WTC11 (cell line): Measurements from ENCODE around the gene ZNF350. TPM values are rescaled to one million over a fixed set of nuclear protein-coding genes. Genes with fewer than 3 reads are reported as not detected.

Source experiments
- ATAC-seq: fragments of 200-7000 bp; cut with Tn5 transposase; 2 replicates; pipeline ENCODE4 v1.10.0; 2021; ENCODE audit warnings: mild to moderate bottlenecking, moderate library complexity
- CTCF ChIA-PET: fragments of 300-600 bp; sonication (Branson Sonifier 250); formaldehyde crosslinking; loops from one replicate; lab custom pipeline; 2021; ENCODE audit warnings: antibody characterized with exemption; lab: Charles Lee
- POLR2A ChIA-PET: fragments of 350-600 bp; sonication (Branson Sonifier 250); formaldehyde crosslinking; loops from one replicate; lab custom pipeline; 2021; ENCODE audit warnings: antibody characterized with exemption; lab: Charles Lee
- DNase-seq: peaks from one replicate; pipeline ENCODE4 v3.0.0; 2021; ENCODE audit warnings: low spot score
- H3K27ac Mint-ChIP-seq: 2 replicates; pipeline ENCODE4 v1.8.0; 2021; ENCODE audit warnings: mixed read lengths
- H3K27me3 Mint-ChIP-seq: 2 replicates; pipeline ENCODE4 v1.8.0; 2021; ENCODE audit warnings: low read depth, mild to moderate bottlenecking, moderate library complexity, mixed read lengths
- H3K36me3 Mint-ChIP-seq: 2 replicates; pipeline ENCODE4 v1.8.0; 2021; ENCODE audit warnings: mixed read lengths
- H3K4me1 Mint-ChIP-seq: 2 replicates; pipeline ENCODE4 v1.8.0; 2022; ENCODE audit warnings: mixed read lengths
- H3K4me3 Mint-ChIP-seq: 2 replicates; pipeline ENCODE4 v1.8.0; 2021; ENCODE audit warnings: mild to moderate bottlenecking, moderate library complexity, mixed read lengths
- H3K9me3 Mint-ChIP-seq: 2 replicates; pipeline ENCODE4 v1.8.0; 2021; ENCODE audit warnings: mixed read lengths
- AFF4 ChIP-seq: sonication (generic); formaldehyde crosslinking; IDR thresholded peaks from 2 replicates; pipeline ENCODE4 v1.8.1; 2023; ENCODE audit warnings: mild to moderate bottlenecking, missing genetic modification reagents, borderline replicate concordance
- AR ChIP-seq: fragments of 250-450 bp; sonication (Bioruptor Pico); IDR thresholded peaks from 2 replicates; pipeline ENCODE4 v1.9.0; 2021; ENCODE audit warnings: mild to moderate bottlenecking
- E2F4 ChIP-seq: sonication (generic); formaldehyde crosslinking; IDR thresholded peaks from 2 replicates; pipeline ENCODE4 v1.8.1; 2022; ENCODE audit warnings: low read depth, mild to moderate bottlenecking, moderate library complexity, missing genetic modification reagents, borderline replicate concordance
- FOXP4 ChIP-seq: sonication (generic); formaldehyde crosslinking; IDR thresholded peaks from 2 replicates; pipeline ENCODE4 v1.8.0; 2022; ENCODE audit warnings: mild to moderate bottlenecking, missing genetic modification reagents
- HMGXB4 ChIP-seq: sonication (generic); formaldehyde crosslinking; IDR thresholded peaks from 2 replicates; pipeline ENCODE4 v1.8.1; 2023; ENCODE audit warnings: mild to moderate bottlenecking, moderate library complexity, missing genetic modification reagents
- IRF2 ChIP-seq: sonication (generic); formaldehyde crosslinking; IDR thresholded peaks from 2 replicates; pipeline ENCODE4 v1.8.0; 2022; ENCODE audit warnings: low read depth, missing genetic modification reagents, borderline replicate concordance
- MXD4 ChIP-seq: fragments of 250-450 bp; sonication (Bioruptor Pico); IDR thresholded peaks from 2 replicates; pipeline ENCODE4 v1.8.0; 2021; ENCODE audit warnings: mild to moderate bottlenecking, moderate library complexity, borderline replicate concordance
- NFE2L1 ChIP-seq: sonication (generic); formaldehyde crosslinking; IDR thresholded peaks from 2 replicates; pipeline ENCODE4 v1.8.1; 2023; ENCODE audit warnings: missing genetic modification reagents
- PREB ChIP-seq: sonication (generic); formaldehyde crosslinking; IDR thresholded peaks from 2 replicates; pipeline ENCODE4 v1.8.1; 2022; ENCODE audit warnings: mild to moderate bottlenecking, missing genetic modification reagents, moderate library complexity, borderline replicate concordance
- PRRX2 ChIP-seq: fragments of 250-450 bp; sonication (Bioruptor Pico); IDR thresholded peaks from 2 replicates; pipeline ENCODE4 v1.8.0; 2021; ENCODE audit warnings: mild to moderate bottlenecking
- SOX15 ChIP-seq: fragments of 250-450 bp; sonication (Bioruptor Pico); IDR thresholded peaks from 2 replicates; pipeline ENCODE4 v1.9.0; 2021; ENCODE audit warnings: mild to moderate bottlenecking
- USF1 ChIP-seq: sonication (generic); formaldehyde crosslinking; IDR thresholded peaks from 2 replicates; pipeline ENCODE4 v1.8.0; 2022; ENCODE audit warnings: mild to moderate bottlenecking, missing genetic modification reagents
- ZBTB21 ChIP-seq: sonication (generic); formaldehyde crosslinking; IDR thresholded peaks from 2 replicates; pipeline ENCODE4 v1.8.1; 2023; ENCODE audit warnings: mild to moderate bottlenecking, missing genetic modification reagents, borderline replicate concordance
- ZMAT4 ChIP-seq: fragments of 250-450 bp; sonication (Bioruptor Pico); IDR thresholded peaks from 2 replicates; pipeline ENCODE4 v1.9.0; 2021; ENCODE audit warnings: mild to moderate bottlenecking
- ZNF138 ChIP-seq: sonication (generic); formaldehyde crosslinking; conservative IDR thresholded peaks from 2 replicates; pipeline ENCODE4 v1.8.1; 2022; ENCODE audit warnings: mild to moderate bottlenecking, moderate library complexity, missing genetic modification reagents
- ZNF281 ChIP-seq: sonication (generic); formaldehyde crosslinking; IDR thresholded peaks from 2 replicates; pipeline ENCODE4 v1.8.0; 2023; ENCODE audit warnings: mild to moderate bottlenecking, missing genetic modification reagents
- ZSCAN18 ChIP-seq: fragments of 250-450 bp; sonication (Bioruptor Pico); IDR thresholded peaks from 2 replicates; pipeline ENCODE4 v2.1.2; 2022; ENCODE audit warnings: mild to moderate bottlenecking, moderate library complexity
- total RNA-seq: library from RNA; stranded (reverse); gene quantifications from 3 replicates; pipeline ENCODE4 v1.2.3, GENCODE V29; 2021

ZNF350 gene
- total RNA-seq, 1 experiment from 2014 or later: 8.1 TPM

GRCh38 chr19:51921949-51922348 lies 64.7 kb downstream of the ZNF350 start (continued):
- TF ChIP-seq NFE2L1 (CRISPR knock-in tag) (no peak), PREB (no peak)

GRCh38 chr19:51919606-51920005 lies 67.0 kb downstream of the ZNF350 start:
- ATAC-seq (no peak), DNase-seq (no peak)
- Mint-ChIP-seq H3K27ac (no peak overlapping the region), H3K27me3 (peaks cover 42% of the 10 kb centered on the region), H3K4me3 (no peak overlapping the region), H3K4me1 (no peaks in the 10 kb centered on the region), H3K36me3 (peaks cover 95% of the 10 kb centered on the region), H3K9me3 (peaks cover 97% of the 10 kb centered on the region)
- ChIA-PET POLR2A (no interaction called here), CTCF (no interaction called here)
- TF ChIP-seq NFE2L1 (CRISPR knock-in tag) (no peak), ZNF281 (CRISPR knock-in tag) (no peak), AFF4 (CRISPR knock-in tag) (no peak), AR (CRISPR knock-in tag) (no peak), IRF2 (CRISPR knock-in tag) (no peak), HMGXB4 (CRISPR knock-in tag) (no peak), PRRX2 (CRISPR knock-in tag) (no peak), ZBTB21 (CRISPR knock-in tag) (no peak), SOX15 (CRISPR knock-in tag) (no peak), ZMAT4 (CRISPR knock-in tag) (no peak), MXD4 (CRISPR knock-in tag) (no peak), E2F4 (no peak), FOXP4 (CRISPR knock-in tag) (no peak), USF1 (CRISPR knock-in tag) (no peak), ZNF138 (no peak), ZSCAN18 (no peak)
